HG02588 (cell line): Measurements from ENCODE around the gene CCDC85B.
A peak's percentile ranks its signal among the peaks of the same experiment; 100 is the strongest.

Experiments
- ATAC-seq: cut with Tn5 transposase; IDR thresholded peaks from one replicate; pipeline ENCODE4 v1.9.1; 2021; ENCODE audit warnings: mild to moderate bottlenecking, moderate library complexity; ENCODE audit not compliant: unreplicated experiment

Gene CCDC85B

DNA sequence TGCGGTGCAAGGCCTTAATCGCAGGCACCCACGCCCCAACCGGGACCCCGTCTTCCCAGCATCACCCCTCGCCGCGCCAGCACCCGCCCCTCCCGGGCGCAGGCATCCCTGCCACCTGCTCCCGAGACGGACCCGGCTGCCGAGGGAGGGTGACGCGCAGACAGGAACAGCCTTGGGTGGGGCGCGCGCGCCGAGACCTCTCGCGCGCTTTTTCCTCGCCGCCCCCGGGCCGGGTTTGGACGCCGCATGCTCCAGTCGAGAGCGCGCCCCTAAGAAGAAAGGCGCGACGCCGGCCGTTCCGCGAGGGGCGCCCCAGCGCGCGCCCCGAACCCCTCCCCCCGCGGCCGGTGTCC lies 33.0 kb upstream of the CCDC85B start:
- ATAC-seq = peak; percentile 2

DNA sequence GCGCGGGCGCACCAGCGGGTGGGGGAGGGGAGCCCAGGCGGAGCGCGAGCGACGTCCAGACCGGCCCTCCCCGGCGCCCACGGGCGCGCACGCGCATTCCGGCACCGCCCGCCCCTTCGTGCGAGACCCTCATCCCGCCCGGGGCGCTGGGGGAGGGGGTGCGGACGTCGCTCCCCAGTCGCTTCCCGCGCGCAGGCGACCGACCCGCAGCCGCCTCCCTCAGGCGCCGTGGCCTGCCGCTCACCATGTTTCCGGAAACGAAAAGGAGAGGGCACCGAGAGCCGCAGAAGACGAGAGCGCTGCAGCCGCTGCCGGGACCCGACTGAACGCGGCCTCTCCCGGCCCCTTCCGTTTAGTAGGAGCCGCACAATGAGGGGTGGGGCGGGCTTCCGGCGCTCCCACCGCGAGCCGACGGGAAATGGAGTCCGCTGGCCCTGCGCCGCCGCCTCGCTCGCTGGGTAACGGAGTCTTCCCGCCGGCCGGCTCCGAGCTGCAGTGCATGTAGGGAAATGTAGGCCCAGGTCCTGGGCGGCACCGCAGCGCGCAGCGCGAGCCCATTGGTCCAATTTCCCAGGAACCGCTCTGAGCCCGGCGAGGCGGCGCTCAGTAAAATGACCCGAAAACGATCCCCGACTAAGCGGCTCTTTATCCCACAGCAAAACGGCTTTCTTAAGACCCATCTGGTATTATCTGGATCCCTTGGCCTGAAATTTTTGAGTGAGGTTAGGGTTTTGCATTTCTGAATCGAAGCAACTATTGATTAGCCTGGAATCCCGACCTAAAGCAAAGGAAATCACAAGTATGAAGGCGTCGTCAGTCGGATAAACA lies 32.4 kb upstream of the CCDC85B start, which contains the start of gene CFL1:
CFL1 (minus strand) TSS at position 328 of the 828 bp plus-strand sequence; CDS start at position 247, 81 bp downstream.
- peak; percentile 47 for ATAC-seq

DNA sequence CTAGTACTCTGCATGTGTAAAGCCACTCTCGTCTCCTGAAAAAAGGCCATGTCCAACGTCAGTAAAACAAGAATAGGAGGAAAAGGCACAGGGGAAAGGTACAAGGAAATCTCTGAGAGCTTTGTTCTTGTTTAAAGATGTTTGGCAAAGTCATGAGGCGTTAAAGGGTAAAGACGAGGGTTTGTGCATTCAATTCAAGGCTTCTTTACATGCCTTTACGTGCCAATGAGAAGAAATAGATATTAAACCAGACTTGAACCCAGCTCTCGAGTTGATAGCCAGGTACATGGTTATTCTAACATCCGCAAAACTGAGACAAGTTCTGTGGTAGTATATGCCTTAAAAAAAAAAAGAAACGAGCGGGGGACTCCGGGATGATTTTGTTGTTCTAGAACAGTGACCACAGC lies 31.8 kb upstream of the CCDC85B start:
- ATAC-seq = no peak

GRCh38 chr11:65859095-65859811 lies 31.2 kb upstream of the CCDC85B start:
- peak; percentile 47 for ATAC-seq

DNA sequence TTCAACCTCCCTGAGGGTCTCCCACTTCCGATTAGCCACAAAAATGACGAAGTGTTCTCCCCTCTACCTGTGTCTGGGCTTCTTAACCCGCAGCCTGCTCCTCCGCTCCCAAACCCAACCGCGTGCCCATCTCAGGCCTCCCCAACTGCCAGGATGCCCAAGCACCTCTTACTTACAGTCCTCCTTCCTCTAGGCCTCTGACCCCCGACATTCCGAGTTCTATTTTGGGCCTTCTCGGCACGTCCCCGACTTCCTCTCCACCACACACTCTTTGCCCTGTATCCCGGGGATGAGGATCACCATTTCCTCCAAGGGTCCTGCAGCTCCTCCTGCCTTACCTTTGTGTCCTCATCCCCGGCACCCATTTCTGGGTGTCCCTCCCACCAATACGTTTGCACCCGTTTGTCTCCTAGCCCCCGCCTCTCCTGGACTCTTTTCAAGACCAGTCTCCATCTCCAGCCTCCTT lies 30.6 kb upstream of the CCDC85B start:
- no peak for ATAC-seq

GRCh38 chr11:65860278-65861164 lies 30.0 kb upstream of the CCDC85B start, which contains the start of gene MUS81:
TSS of gene MUS81 (plus strand) at chr11:65860433. CDS start at chr11:65860754, 321 bp downstream.
- peak; percentile 25 for ATAC-seq

DNA sequence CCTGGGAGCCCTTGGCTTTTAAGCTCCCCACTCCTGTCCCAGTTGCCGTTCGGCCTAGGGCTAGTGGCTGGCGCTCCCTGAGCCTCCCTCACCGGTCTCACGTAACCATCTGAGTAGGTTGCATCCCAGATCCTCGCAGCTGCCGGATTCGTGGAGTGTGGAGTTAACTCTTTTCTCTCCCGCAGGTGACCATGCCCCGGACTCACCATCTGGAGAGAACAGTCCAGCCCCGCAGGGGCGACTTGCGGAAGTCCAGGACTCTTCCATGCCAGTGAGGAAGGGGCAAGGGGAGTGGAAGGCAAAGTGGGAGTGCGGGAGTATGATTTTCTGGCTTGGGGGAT lies 29.3 kb upstream of the CCDC85B start:
- no peak for ATAC-seq

GRCh38 chr11:65861533-65862183 lies 28.8 kb upstream of the CCDC85B start:
- ATAC-seq = no peak

DNA sequence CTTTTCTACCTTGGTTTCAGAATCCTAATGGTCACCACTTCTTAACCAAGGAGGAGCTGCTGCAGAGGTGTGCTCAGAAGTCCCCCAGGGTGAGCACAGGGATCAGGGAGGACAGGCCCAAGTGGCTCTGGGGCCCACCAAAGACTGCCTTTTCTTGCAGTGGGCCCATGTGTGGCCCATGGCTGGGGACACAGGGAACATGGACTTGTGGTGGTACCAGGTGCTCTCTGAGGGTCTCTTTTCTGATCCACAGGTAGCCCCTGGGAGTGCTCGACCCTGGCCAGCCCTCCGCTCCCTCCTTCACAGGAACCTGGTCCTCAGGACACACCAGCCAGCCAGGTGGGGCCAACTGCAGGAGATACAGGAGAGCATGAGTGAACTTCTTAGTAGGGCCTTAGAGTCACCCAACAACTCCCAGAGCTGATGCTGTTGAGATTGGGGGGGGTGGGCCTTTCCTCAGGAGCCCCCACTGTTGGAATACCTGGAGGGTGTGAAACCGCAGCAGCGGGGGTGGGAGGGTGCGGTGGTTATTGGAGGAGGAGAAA lies 28.2 kb upstream of the CCDC85B start:
- no peak for ATAC-seq

DNA sequence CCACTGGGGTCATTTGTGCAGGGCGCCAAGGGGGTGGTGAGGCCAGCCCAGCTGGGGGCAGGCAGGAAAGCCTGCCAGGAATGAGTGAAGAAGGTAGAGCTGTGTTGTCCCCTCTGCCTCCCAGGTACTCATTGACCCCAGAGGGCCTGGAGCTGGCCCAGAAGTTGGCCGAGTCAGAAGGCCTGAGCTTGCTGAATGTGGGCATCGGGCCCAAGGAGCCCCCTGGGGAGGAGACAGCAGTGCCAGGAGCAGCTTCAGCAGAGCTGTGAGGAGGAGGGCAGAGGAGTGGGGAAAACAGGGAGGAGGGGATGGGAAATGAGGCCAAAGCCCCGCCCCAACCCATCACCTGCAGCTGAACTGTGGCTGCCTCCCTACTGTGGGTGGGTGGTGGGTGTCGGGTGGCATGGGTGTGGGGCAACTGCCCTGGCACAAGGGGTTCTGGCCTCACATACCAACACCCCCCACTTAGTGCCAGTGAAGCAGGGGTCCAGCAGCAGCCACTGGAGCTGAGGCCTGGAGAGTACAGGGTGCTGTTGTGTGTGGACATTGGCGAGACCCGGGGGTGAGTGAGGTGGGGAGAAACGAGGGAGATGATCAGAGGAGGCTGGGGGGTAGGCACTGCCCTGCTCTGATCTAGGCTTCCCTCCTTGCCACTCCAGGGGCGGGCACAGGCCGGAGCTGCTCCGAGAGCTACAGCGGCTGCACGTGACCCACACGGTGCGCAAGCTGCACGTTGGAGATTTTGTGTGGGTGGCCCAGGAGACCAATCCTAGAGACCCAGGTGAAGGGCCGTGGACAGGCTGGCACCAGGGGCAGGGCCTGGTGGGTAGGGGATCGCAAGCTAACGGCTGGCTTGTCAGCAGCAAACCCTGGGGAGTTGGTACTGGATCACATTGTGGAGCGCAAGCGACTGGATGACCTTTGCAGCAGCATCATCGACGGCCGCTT lies 27.3 kb upstream of the CCDC85B start:
- no peak for ATAC-seq

- ATAC-seq = no peak
Observed at GRCh38 chr11:65863889-65864705, 26.4 kb upstream of the CCDC85B start.

DNA sequence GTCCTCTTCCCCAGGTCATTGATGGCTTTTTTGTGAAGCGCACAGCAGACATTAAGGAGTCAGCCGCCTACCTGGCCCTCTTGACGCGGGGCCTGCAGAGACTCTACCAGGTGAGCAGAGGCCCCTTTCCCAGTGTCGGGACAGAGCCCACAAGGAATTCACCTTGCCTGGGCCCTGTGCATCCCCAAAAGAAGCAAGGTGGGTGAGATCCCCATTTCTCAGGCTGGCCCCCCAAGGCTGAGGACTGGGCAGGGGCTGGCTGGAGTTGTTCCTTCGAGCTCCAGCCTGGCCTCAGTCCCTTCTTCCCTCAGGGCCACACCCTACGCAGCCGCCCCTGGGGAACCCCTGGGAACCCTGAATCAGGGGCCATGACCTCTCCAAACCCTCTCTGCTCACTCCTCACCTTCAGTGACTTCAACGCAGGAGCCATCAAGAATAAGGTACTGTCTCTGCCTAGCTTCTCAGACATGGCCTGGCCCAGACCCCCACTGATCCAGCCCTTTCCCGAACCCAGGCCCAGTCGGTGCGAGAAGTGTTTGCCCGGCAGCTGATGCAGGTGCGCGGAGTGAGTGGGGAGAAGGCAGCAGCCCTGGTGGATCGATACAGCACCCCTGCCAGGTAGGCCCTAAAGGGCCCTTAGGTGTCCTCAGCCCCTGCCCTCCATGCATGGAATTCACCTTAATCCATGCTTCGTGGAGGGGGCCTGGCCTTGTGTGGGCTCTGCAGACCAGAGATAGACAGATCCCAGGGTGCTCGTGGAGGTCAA lies 25.6 kb upstream of the CCDC85B start:
- no peak for ATAC-seq

GRCh38 chr11:65865550-65866172 lies 24.8 kb upstream of the CCDC85B start:
- no peak for ATAC-seq

GRCh38 chr11:65866509-65867283 lies 23.8 kb upstream of the CCDC85B start:
- no peak for ATAC-seq

DNA sequence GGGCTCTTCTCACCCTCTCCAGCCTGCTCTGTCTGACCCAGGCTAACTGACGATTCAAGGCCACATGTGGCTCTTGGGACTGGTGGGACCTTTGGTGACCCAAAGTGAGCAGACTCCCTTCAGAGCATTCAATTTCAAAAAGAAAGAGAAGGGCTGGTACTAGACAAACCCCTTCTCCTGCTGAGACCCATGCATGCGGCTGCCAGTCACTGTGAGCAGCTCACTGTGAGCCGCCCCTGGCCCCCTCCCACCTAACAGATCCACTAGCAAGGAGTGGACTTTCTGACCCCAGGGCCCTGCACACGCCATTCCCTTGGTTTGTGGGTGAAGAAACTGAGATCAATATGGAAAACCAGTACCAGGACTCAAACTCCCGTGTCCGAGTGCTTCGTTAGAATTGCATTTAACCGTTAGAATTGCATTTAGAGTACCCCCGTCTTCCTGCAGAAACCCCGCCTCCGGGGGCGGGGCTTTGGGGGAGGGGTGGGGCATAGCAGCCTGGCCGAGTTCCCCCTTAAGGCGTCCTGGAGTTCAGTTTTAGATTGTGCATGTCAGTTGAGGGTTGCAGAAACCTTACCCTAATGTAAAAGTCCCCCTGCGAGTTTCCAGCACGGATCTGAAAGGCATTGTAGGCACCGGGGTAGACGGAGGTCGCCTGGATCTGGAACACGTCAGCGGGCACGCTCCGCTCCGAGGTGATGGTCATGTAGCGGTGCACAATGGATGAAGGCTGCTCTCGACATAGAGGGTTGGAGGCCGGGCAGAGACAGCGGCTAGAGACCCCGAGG lies 23.0 kb upstream of the CCDC85B start:
- no peak for ATAC-seq
